ENCODE results near the gene OSTM1.
"Not testable (repeated sequence)": the region's sequence is repeated elsewhere in the genome, so short reads cannot be mapped to it uniquely, and the experiment has no call there.

DNA sequence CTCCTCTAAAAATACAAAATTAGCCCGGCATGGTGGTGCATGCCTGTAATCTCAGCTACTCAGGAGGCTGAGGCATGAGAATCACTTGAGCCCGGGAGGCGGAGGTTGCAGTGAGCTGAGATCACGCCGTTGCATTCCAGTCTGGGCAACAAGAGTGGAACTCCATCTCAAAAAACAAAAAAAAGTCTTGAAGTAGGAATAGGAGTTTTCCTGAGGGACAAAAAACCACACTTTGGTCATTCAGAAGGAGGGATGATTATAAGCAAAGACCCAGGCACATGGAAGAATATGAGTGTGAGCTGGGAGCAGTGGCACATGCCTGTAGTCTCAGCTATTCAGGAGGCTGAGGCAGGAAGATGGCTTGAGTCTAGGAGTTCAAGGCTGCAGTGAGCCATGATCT, 74.3 kb downstream of the OSTM1 start:
- TF ChIP-seq, protein P1, sequence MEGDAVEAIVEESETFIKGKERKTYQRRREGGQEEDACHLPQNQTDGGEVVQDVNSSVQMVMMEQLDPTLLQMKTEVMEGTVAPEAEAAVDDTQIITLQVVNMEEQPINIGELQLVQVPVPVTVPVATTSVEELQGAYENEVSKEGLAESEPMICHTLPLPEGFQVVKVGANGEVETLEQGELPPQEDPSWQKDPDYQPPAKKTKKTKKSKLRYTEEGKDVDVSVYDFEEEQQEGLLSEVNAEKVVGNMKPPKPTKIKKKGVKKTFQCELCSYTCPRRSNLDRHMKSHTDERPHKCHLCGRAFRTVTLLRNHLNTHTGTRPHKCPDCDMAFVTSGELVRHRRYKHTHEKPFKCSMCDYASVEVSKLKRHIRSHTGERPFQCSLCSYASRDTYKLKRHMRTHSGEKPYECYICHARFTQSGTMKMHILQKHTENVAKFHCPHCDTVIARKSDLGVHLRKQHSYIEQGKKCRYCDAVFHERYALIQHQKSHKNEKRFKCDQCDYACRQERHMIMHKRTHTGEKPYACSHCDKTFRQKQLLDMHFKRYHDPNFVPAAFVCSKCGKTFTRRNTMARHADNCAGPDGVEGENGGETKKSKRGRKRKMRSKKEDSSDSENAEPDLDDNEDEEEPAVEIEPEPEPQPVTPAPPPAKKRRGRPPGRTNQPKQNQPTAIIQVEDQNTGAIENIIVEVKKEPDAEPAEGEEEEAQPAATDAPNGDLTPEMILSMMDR (IDR thresholded peaks at IDR 0.05): not testable (repeated sequence)
- not testable (repeated sequence) for TF ChIP-seq SIN3A (IDR thresholded peaks at IDR 0.05; ENCODE audit: borderline replicate concordance, insufficient read depth, low read depth, low read length)
- TF ChIP-seq, protein P2, sequence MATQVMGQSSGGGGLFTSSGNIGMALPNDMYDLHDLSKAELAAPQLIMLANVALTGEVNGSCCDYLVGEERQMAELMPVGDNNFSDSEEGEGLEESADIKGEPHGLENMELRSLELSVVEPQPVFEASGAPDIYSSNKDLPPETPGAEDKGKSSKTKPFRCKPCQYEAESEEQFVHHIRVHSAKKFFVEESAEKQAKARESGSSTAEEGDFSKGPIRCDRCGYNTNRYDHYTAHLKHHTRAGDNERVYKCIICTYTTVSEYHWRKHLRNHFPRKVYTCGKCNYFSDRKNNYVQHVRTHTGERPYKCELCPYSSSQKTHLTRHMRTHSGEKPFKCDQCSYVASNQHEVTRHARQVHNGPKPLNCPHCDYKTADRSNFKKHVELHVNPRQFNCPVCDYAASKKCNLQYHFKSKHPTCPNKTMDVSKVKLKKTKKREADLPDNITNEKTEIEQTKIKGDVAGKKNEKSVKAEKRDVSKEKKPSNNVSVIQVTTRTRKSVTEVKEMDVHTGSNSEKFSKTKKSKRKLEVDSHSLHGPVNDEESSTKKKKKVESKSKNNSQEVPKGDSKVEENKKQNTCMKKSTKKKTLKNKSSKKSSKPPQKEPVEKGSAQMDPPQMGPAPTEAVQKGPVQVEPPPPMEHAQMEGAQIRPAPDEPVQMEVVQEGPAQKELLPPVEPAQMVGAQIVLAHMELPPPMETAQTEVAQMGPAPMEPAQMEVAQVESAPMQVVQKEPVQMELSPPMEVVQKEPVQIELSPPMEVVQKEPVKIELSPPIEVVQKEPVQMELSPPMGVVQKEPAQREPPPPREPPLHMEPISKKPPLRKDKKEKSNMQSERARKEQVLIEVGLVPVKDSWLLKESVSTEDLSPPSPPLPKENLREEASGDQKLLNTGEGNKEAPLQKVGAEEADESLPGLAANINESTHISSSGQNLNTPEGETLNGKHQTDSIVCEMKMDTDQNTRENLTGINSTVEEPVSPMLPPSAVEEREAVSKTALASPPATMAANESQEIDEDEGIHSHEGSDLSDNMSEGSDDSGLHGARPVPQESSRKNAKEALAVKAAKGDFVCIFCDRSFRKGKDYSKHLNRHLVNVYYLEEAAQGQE (IDR thresholded peaks at IDR 0.05; ENCODE audit: insufficient read depth in 1 of 2, low read depth in 2 of 2, low read length in 1 of 2): not testable (repeated sequence)
